ENCODE data around the gene NHLRC2.
"Not testable (repeated sequence)": the region's sequence is repeated elsewhere in the genome, so short reads cannot be mapped to it uniquely, and the experiment has no call there.

The NHLRC2 gene

DNA sequence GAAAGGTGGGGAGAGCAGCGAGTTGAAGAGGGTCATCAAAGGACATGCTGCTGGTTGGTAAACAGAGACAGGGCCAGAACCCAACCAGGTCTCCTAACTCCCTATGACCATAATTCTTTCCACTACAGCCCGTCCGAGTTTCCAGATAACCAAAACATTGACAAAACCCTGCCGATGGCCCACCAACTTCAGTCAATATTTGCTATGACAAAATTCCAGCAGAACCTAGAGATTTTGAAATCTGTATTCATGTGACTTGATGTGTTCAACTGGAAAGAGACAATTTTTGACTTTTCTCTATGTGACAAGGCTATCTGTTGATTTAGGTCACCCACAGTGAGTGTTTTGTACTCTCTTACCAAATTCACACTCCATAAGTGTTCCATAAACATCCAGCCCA is 86.7 kb downstream of the NHLRC2 start:
- DNase-seq (ENCODE audit: low read depth): no peak

DNA sequence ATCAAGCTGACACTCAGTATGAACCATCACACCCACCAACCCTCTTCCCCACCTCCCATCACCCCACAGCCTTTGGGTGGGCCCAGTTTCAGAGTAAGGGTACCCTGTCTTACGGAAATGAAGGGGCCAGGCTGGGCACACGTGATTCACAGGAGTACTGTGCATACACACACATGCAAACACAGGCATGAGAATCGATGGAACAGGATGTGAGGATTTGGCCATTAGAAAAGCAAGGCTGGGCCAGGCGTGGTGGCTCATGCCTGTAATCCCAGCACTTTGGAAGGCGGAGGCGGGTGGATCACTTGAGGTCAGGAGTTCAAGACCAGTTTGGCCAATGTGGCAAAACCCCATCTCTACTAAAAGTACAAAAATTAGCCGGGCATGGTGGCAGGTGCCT is 88.7 kb downstream of the NHLRC2 start:
- DNase-seq (ENCODE audit: low read depth): not testable (repeated sequence)

DNA sequence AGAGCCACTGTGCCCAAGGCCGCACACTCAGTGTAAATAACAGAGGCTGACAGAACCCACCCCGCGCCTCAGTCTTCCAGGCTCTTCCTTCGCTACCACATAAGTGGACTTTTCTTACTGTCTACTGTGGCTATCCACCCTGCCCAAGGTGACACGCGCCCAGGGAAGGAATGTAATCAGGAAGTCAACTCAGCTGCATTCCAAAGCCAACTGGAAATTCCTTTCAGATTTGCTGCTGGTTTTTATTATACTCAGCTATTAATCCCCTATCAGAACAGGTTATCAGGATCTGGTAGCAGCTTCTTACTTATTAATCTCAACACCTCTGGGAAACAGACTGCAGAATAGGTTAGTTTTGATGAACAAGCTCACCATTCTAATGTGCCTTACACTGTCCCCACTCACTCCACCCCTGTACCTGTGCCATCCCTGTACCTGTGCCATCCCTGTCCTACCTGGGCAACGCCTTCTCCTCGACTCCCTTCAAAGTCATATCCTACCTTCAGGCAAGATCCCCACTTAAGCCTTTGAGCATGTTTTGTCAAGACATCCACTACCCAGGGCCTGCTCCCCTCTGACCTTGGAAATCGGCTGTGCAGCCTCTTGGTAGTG is 90.7 kb downstream of the NHLRC2 start:
- DNase-seq (ENCODE audit: low read depth): peak; percentile 14

DNA sequence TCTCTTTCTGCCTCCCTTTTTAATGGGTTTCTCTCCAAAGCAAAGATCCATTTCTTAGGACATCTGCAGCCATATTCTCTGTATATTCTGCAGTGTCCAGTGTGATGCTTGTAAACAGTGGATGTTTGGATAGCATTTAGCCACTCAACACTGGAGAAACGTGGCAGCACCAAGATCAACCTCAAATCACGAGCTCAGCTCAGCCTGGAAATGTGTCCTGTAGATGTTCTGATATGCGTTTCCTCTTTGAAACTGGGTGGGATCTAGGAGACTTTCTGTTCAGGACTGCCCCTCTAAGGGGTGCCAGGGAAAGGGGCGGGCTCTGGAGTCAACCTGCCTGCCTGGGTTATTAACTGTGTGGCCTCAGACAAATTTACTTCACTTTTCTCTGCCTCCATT is 91.2 kb downstream of the NHLRC2 start:
- no peak for DNase-seq (ENCODE audit: low read depth)

DNA sequence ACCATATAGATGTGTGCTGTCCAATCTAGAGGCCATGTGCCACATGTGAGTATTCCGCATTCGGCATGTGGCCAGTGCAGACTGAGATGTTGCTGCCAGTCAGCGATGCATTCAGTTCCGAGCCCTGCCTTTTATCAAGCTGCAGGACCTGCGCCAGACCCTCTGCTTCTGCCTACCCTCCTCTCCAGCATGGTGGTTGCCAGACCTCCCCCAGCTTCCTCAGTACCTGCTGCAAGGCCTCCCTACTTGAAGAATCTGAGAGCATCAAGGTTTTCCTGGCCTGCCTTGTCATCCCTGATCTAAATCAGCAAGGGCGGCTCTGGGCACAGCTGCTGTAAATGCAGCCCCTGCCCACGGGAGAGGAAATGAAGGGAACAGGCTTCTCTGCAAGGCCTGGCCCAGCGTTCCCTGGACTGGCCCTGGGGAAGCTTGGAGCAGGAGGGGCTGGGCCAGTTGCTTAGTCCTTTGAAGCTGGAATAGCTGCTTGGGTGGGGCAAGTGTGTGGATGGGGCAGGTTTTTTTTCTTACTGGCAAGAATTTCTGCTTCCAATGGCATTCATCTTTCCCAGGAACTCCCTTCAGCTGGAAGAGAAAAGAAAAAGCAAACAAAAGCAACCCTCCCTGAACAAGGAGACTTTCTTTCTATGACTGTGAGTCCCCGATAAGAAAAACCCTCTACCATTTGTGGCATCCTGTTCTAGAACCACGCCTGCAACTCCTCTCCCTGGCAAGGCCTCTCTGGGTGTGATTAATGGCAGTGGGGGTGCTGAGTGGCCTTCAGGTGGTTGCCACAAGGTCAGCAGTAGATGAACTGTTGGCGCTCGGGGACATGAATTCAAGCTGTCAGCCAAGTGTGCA is 93.0 kb downstream of the NHLRC2 start:
- DNase-seq (ENCODE audit: low read depth): no peak

DNA sequence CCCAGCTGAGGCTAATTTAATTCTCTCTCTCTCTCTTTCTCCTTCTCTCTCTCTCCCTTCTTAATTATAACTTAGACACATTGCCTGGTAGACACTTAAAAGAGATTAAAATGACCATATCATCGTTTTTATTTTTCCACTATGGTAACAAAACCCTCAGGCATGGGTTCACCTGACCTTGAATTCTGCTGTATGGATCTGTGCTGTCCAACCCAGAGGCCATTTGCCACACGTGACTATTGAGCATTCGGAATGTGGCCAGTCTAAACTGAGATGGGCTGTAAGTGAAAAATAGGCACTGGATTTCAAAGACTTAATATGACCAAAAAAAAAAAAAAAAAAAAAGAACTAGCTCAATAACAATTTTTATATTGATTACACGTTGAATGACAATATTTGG is 93.6 kb downstream of the NHLRC2 start:
- no peak for DNase-seq (ENCODE audit: low read depth)

DNA sequence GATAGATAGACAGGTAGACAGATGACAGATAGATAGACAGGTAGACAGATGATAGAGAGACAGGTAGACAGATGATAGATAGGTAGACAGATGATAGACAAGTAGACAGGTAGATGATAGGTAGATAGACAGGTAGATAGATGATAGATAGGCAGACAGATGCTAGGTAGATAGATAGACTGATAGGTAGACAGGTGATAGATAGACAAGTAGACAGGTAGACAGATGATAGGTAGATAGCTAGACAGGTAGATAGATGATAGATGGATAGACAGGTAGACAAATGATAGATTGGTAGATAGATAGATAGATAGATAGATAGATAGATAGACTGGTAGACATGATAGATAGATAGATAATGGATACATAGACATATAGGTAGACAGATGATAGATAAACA is 95.8 kb downstream of the NHLRC2 start:
- DNase-seq (ENCODE audit: low read depth): no peak

DNA sequence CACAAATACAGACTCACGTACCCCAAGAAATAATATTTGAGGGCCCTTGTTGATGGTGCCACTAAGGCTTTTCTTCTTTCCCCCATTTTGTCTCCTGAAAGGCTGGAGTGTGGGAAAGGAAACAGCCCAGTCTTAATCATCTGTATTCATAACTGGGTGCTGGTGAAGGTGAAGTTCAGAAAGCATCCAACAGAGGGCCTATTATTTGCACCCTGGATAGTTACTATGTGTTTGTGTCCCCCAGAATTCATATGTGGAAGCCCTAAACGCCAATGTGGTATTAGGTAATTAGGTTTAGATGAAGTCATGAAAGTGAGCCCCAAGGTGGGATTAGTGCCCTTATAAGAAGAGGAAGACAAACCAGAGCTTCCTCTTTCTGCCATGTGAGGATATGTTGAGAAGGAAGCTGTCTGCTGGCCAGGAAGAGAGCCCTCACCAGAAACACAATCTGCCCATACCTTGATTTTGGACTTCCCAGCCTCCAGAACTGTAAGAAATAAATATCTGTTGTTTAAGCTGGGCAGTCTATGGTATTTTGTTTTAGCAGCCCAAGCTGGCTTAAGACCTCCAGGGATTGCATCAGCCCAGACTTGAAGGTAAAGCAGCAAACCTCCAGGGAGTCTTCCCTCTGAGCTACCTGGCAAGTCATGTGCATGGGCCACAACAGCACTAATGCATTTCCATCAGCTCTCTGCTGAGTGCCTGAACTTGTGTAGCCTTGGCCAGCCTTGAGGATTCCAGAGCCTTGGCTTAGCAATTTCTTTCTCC is 99.2 kb downstream of the NHLRC2 start:
- no peak for DNase-seq (ENCODE audit: low read depth)

DNA sequence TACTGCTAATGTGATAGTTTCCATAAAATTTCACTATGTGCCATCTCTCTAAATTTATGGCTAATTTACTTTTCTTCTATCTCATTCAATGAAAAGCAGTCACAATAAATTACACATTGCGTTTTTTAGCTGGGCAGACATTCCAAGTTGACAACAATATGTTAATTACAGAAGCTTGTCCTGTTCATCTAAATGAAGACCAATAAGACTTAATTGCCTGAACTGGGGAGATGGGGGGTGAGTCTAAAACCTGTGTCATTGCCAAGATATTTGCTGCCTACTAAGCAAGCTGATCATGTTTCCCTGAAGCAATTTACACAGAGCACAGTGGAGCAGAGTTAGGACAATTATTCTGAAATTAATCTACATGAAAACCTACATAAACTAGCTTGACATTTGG is 99.9 kb downstream of the NHLRC2 start:
- no peak for DNase-seq (ENCODE audit: low read depth)

DNA sequence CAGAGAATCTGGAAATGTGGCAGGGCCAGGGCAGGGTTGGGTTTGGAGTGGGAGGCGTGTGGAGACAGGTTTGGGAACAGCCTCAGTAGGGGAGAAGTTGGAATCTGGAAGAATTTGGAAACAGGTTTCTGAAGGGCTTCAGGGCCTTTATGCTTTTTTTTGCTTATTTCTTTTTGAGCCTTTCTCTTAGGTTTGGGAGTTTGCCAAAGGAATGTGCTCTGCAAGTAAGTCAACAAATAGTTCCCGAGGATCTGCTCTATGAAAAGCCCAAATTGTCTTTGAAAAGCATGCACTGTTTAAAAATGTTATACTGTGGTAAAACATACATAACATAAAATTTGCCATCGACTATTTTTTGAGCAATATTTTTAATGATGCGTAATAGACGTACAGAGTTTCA is 102.6 kb downstream of the NHLRC2 start:
- peak; percentile 67 for DNase-seq (ENCODE audit: low read depth)

DNA sequence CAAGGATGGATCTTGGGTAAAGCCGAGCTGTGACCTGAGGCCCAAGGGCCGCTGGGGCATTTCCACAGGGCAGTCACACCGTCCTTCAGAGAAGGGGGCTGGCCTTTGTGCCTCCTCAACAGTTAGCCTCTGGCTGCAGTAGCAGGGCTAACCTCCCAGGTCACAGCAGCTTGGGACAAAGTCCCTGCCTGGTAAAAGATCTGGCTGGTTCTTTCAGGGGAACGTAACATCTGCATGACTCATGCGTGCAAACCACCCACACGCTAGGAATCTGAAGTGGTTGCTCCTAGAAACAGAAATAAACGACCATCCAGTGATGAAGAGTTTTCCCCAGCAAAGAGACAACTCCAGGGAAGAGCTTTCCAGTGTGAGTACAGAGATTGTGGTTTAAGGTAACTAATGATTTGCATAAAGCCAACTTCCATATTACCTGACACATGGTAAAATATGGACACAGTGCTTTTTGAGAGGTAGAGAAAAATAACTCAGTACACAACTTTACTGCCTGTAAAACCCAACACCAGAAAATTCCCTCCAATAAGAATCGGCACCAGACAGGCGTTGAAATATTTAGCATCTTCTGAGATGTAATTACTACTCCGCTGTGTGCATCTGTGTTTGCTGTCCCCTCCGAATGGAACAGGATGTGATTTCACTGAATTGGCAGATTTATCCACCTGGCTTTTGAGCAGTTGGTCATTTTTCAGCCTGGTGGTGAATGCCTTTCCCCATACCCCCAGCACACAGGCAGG is 104.3 kb downstream of the NHLRC2 start:
- peak; percentile 87 for DNase-seq (ENCODE audit: low read depth)

DNA sequence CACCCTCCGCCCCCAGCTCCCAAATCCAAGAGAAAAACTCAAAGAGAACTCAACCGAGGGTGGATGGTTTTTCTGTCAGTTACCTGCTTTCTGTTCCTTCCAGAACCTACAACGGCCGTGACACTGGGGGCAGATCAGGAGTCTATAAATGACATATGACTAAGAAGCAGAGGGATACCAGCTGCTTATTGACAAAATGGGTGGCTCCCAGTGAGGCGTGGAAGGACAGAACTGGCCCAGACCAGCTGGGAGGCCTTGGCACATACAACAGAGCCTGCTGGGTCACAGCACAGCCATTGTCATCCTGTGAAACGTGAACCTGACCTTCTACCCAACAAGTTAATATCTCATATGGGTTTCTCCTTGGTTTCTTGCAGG is 104.9 kb downstream of the NHLRC2 start:
- DNase-seq (ENCODE audit: low read depth): no peak

DNA sequence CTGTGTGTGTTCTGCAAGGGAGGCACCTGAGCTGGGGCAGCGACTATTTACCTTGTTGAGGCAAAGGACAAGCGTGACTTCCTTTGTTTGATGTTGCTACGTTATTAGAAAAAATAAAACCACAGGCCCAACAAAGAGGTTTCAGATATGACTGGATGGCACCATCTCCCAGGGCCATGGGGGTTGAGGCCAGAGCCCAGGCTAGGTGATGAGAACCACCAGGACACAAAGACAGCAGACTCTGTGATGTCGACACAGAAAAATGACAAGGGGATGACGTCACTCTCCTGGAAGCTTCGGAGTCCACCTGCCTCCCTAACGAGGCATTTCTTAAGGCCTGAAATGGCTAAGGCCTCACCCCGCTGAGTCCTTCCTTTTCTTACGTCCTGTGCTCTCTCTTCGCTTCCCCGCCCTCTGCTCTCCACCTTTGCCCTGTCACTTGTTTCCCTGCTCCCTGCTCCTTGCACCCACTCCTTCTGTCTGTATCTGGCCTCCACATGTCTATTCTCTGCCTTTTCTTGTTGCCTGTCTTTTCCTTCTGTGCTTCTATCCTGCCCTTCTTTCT is 106.2 kb downstream of the NHLRC2 start:
- DNase-seq (ENCODE audit: low read depth): no peak

DNA sequence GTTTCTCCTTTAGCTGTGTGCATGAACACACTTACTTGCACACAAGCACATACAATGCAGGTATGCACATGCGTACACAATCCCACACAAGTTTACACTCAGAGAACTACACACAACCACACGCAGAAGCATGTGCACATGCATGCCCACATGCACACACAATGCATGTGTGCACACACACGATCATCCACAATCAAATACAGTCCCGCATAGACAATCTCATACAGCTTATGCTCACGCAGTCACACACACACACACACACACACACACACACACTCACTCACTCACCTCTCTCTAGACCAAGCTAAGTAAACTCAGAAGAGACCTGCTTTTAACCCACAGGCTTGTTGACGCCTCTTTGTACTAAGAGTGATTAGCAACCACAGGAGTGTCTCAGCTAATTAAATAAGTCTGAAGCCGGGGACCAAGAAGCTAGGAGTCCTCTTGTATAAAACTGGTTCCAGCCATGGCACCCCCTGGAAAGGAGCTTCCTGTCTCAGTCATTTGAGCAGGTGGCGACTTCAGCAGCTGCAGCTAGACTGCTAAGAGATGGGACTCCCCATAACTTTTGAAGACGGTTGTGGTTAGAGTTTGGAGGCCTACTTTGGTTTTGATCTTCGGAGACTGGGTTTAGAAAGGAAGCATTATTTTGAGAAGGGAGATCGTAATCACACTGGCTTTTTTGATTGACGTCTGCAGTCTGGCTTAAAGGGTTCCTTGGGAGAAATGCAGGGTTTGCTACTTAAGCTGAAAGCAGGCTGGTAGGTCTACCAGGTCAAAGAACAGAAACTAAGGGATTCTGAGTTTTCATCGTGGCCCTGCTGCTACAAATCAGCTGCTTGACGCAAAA is 106.9 kb downstream of the NHLRC2 start:
- DNase-seq (ENCODE audit: low read depth): no peak

DNA sequence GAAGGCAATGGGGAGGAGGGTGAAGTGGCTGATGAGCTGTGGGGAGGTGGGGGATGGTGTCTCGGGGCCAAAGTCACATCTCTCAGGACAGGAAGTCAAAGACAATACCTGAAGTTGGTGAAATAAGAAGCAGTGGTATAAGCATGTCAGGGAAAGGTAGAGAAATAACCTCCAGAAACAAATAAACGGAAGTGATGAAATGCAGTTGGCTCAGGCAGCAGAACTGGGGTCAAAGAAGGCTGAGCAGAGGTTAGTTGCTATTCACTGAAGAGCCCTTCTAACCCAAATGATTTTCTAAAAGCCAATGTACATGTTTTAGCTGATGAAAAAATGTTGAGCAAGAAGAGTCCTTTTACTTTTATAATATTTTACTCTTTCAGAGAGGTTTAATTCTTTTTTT is 110.6 kb downstream of the NHLRC2 start:
- no peak for DNase-seq (ENCODE audit: low read depth)

DNA sequence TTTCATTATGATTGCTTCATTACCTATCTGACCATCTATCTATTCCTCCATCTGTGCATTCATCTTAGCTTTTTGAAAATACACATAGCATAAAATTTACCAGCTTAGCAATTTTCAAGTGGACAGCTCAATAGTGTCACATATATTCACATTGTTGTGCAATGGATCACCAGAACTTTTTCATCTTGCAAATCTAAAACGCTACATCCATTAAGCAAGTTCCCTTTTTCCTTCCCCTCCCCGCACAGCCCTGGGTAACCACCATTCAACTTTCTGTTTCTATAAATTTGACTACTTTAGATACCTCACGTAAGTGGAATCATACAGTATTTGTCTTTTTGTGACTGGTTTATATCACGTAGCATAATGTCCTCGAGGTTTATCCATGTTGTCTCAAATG is 111.2 kb downstream of the NHLRC2 start:
- no peak for DNase-seq (ENCODE audit: low read depth)

Data from stromal cell of bone marrow (primary cell).